Measurements from ENCODE around the gene CDC27. TPM values are rescaled to one million over a fixed set of nuclear protein-coding genes. Genes with fewer than 3 reads are reported as not detected.

CDC27 gene, protein sequence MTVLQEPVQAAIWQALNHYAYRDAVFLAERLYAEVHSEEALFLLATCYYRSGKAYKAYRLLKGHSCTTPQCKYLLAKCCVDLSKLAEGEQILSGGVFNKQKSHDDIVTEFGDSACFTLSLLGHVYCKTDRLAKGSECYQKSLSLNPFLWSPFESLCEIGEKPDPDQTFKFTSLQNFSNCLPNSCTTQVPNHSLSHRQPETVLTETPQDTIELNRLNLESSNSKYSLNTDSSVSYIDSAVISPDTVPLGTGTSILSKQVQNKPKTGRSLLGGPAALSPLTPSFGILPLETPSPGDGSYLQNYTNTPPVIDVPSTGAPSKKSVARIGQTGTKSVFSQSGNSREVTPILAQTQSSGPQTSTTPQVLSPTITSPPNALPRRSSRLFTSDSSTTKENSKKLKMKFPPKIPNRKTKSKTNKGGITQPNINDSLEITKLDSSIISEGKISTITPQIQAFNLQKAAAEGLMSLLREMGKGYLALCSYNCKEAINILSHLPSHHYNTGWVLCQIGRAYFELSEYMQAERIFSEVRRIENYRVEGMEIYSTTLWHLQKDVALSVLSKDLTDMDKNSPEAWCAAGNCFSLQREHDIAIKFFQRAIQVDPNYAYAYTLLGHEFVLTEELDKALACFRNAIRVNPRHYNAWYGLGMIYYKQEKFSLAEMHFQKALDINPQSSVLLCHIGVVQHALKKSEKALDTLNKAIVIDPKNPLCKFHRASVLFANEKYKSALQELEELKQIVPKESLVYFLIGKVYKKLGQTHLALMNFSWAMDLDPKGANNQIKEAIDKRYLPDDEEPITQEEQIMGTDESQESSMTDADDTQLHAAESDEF
- 10 to 100 TPM; 47.4 to 98.3 (median 67.2) TPM for total RNA-seq
- 10 to 100 TPM; 63.4 to 85.5 TPM for polyA plus RNA-seq
- total RNA-seq, result 62.1 reads per million, percentile 75 among the genes with 10 or more reads in this experiment

GRCh38 chr17:47188876-47189731 lies at the start of gene CDC27:
CDC27 (minus strand) TSS chr17:47189295; CDS start chr17:47189172, 123 bp downstream.
- ATAC-seq, result peak; percentile 97
- no peaks in the 10 kb centered on the region for H3K27me3 ChIP-seq (ENCODE audit: control insufficient read depth in 2 of 2, insufficient read depth in 2 of 2, low read length in 2 of 2)
- CTCF ChIA-PET, result interaction anchor here (0.7 to 1.8 kb wide), 2 partner anchors 12 to 502 kb away, joined by 4 read pairs; no protein-coding TSS in a partner anchor

GRCh38 chr17:47238321-47239010 lies 49.4 kb upstream of the CDC27 start:
- DNase-seq, result no peak
- POLR2A ChIA-PET, result no interaction called here

More at GRCh38 chr17:47188876-47189731, at the start of gene CDC27:
- DNase-seq, result peak; percentile 98 to 100 (median 99)
- Histone ChIP-seq H3K4me3 (ENCODE audit: low read length) (peak within 1 kb of the TSS; percentile 92), H3K4me1 (ENCODE audit: control insufficient read depth in 2 of 2, insufficient read depth in 2 of 2, low read length in 2 of 2) (peaks cover 9 to 31% of the 10 kb centered on the region in 2 donors), H3K27ac (ENCODE audit: low read depth, low read length) (peak within 1 kb of the TSS; percentile 95), H3K36me3 (ENCODE audit: control insufficient read depth in 2 of 3, insufficient read depth in 3 of 3, low read length in 3 of 3) (peaks cover 0 to 5% (median 0%) of the 10 kb centered on the region in 3 experiments), H3K9me3 (ENCODE audit: control insufficient read depth in 2 of 3, low read length in 3 of 3) (no peaks in the 10 kb centered on the region)
- Mint-ChIP-seq H3K36me3 (peaks cover 0 to 9% (median 4%) of the 10 kb centered on the region in 5 donors), H3K4me3 (peak within 1 kb of the TSS; percentile 89 to 97 (median 94)), H3K27me3 (no peaks in the 10 kb centered on the region), H3K4me1 (peaks cover 34 to 59% (median 41%) of the 10 kb centered on the region in 7 donors), H3K9me3 (no peaks in the 10 kb centered on the region), H3K27ac (peak within 1 kb of the TSS; percentile 48 to 96 (median 94))
- POLR2A ChIA-PET, result interaction anchor here (0.6 to 3.1 kb wide), 6 partner anchors 11 to 462 kb away, joined by 3 to 17 read pairs (median 4); partner anchors contain the start of gene KPNB1
- intact Hi-C loops (cut with micrococcal nuclease), result loop anchor here (1.0 to 5.0 kb wide), 6 partner anchors 16 to 460 kb away; partner anchors contain the start of gene KPNB1 (in 1 of the 2)

DNA sequence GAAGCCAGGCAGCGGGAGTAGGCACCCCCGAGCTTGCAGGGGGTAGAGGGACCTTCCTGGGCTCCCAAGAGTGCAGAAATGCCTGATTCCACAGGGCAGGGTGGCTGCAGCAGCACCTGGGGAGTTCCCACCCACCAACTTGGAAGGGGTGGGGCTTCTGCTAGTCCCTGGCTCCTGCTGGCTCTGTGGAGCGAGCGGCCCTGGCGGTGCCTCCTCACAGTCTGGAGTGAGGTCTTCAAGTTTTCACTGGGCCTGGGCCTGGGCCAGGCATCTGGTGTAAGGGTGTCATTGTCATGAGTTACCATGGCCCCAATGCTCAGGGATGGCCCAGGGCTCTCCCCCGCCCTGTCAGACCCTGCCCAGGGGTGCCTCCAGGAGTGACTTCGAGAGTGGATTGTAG lies 48.7 kb upstream of the CDC27 start:
- Mint-ChIP-seq H3K9me3 (peaks cover 0 to 2% (median 0%) of the 10 kb centered on the region in 11 donors), H3K4me3 (no peak overlapping the region), H3K36me3 (no peaks in the 10 kb centered on the region), H3K27me3 (peaks cover 0 to 13% (median 0%) of the 10 kb centered on the region in 5 donors), H3K27ac (no peak overlapping the region), H3K4me1 (peaks cover 0 to 10% (median 4%) of the 10 kb centered on the region in 7 donors)
- no peak overlapping the region for H3K27ac ChIP-seq (ENCODE audit: low read depth, low read length)
- no peaks in the 10 kb centered on the region for H3K36me3 ChIP-seq (ENCODE audit: control insufficient read depth in 2 of 3, insufficient read depth in 3 of 3, low read length in 3 of 3)
- POLR2A ChIA-PET, result no interaction called here
- DNase-seq, result no peak
- H3K9me3 ChIP-seq (ENCODE audit: control insufficient read depth in 2 of 3, low read length in 3 of 3), result no peaks in the 10 kb centered on the region
- H3K4me3 ChIP-seq (ENCODE audit: low read length), result no peak overlapping the region
- H3K4me1 ChIP-seq (ENCODE audit: control insufficient read depth in 2 of 2, insufficient read depth in 2 of 2, low read length in 2 of 2), result no peaks in the 10 kb centered on the region
- CTCF ChIA-PET, result no interaction called here
- ATAC-seq, result no peak
- no peaks in the 10 kb centered on the region for H3K27me3 ChIP-seq (ENCODE audit: control insufficient read depth in 2 of 2, insufficient read depth in 2 of 2, low read length in 2 of 2)
- intact Hi-C loops (cut with micrococcal nuclease), result no loop called here

More at GRCh38 chr17:47238321-47239010, 49.4 kb upstream of the CDC27 start:
- intact Hi-C loops (cut with micrococcal nuclease), result no loop called here
- Histone ChIP-seq H3K27ac (ENCODE audit: low read depth, low read length) (no peak overlapping the region), H3K27me3 (ENCODE audit: control insufficient read depth in 2 of 2, insufficient read depth in 2 of 2, low read length in 2 of 2) (no peaks in the 10 kb centered on the region), H3K4me3 (ENCODE audit: low read length) (no peak overlapping the region), H3K4me1 (ENCODE audit: control insufficient read depth in 2 of 2, insufficient read depth in 2 of 2, low read length in 2 of 2) (no peaks in the 10 kb centered on the region), H3K36me3 (ENCODE audit: control insufficient read depth in 2 of 3, insufficient read depth in 3 of 3, low read length in 3 of 3) (no peaks in the 10 kb centered on the region), H3K9me3 (ENCODE audit: control insufficient read depth in 2 of 3, low read length in 3 of 3) (no peaks in the 10 kb centered on the region)
- CTCF ChIA-PET, result no interaction called here
- H3K9me3 Mint-ChIP-seq, result peaks cover 0 to 2% (median 0%) of the 10 kb centered on the region in 11 donors
- H3K27me3 Mint-ChIP-seq, result peaks cover 0 to 15% (median 4%) of the 10 kb centered on the region in 5 donors
- no peak overlapping the region for H3K27ac Mint-ChIP-seq
- H3K36me3 Mint-ChIP-seq, result no peaks in the 10 kb centered on the region
- peaks cover 0 to 10% (median 4%) of the 10 kb centered on the region in 7 donors for H3K4me1 Mint-ChIP-seq
- no peak overlapping the region for H3K4me3 Mint-ChIP-seq
- ATAC-seq, result no peak

DNA sequence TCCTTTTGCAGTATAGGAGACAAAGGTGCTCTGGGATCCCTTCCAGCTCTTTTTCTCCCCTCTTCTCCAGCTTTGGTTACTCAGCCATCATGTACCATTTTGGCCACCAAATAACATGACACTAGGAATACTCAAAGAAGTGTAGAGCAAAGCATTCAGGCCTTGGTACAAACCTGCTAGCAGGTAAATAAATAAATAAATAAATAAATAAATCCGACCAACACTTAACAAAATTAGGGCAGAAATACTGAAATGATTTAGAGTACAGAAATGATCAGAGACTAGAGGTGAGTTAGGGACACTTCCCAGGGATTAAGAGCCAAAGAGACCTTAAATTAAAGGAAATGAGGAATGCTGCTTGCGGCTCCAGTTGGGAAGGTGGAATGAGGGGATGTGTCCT lies 46.8 kb upstream of the CDC27 start:
- H3K36me3 Mint-ChIP-seq, result no peaks in the 10 kb centered on the region
- H3K27ac ChIP-seq (ENCODE audit: low read depth, low read length), result no peak overlapping the region
- no peaks in the 10 kb centered on the region for H3K4me1 ChIP-seq (ENCODE audit: control insufficient read depth in 2 of 2, insufficient read depth in 2 of 2, low read length in 2 of 2)
- POLR2A ChIA-PET, result no interaction called here
- intact Hi-C loops (cut with micrococcal nuclease), result no loop called here
- no peak for ATAC-seq
- no peaks in the 10 kb centered on the region for H3K27me3 ChIP-seq (ENCODE audit: control insufficient read depth in 2 of 2, insufficient read depth in 2 of 2, low read length in 2 of 2)
- H3K27me3 Mint-ChIP-seq, result peaks cover 0 to 3% (median under 1%) of the 10 kb centered on the region in 5 donors
- no peak overlapping the region for H3K4me3 Mint-ChIP-seq
- H3K9me3 ChIP-seq (ENCODE audit: control insufficient read depth in 2 of 3, low read length in 3 of 3), result no peaks in the 10 kb centered on the region
- no peaks in the 10 kb centered on the region for H3K36me3 ChIP-seq (ENCODE audit: control insufficient read depth in 2 of 3, insufficient read depth in 3 of 3, low read length in 3 of 3)
- peaks cover 0 to 2% (median 0%) of the 10 kb centered on the region in 11 donors for H3K9me3 Mint-ChIP-seq
- peaks cover 0 to 10% (median 4%) of the 10 kb centered on the region in 7 donors for H3K4me1 Mint-ChIP-seq
- peak overlapping the region in 1 of 9 donors; percentile 26 for H3K27ac Mint-ChIP-seq
- DNase-seq, result no peak
- CTCF ChIA-PET, result no interaction called here
- H3K4me3 ChIP-seq (ENCODE audit: low read length), result no peak overlapping the region

DNA sequence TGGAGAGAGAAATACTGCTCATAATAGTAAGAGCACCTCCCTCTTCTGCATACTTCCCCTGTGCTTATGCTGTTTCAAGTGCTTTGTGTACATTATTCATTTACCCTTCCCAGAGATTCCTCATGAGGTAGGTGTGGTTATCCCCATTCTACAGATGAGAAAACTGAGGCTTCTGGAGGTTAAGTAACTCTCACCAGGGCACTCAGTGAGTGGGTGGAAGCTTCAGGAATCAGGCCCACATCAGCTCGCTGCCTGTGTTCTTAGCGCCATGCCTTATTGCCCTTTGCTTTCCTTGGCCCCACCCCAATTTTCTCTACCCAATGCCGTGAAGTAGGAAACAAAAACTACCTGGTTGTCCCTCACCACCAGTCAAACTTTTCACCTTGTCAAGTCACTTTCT lies 46.4 kb upstream of the CDC27 start:
- POLR2A ChIA-PET, result no interaction called here
- no peak overlapping the region for H3K27ac ChIP-seq (ENCODE audit: low read depth, low read length)
- peaks cover 0 to 12% (median 3%) of the 10 kb centered on the region in 7 donors for H3K4me1 Mint-ChIP-seq

More for the DNA sequence above, 46.4 kb upstream of the CDC27 start:
- H3K36me3 ChIP-seq (ENCODE audit: control insufficient read depth in 2 of 3, insufficient read depth in 3 of 3, low read length in 3 of 3), result no peaks in the 10 kb centered on the region
- Mint-ChIP-seq H3K27me3 (peaks cover 0 to 7% (median 4%) of the 10 kb centered on the region in 5 donors), H3K9me3 (peaks cover 0 to 2% (median 0%) of the 10 kb centered on the region in 11 donors), H3K27ac (no peak overlapping the region), H3K36me3 (no peaks in the 10 kb centered on the region), H3K4me3 (no peak overlapping the region)
- ATAC-seq (no peak), DNase-seq (no peak)
- H3K9me3 ChIP-seq (ENCODE audit: control insufficient read depth in 2 of 3, low read length in 3 of 3), result no peaks in the 10 kb centered on the region
- intact Hi-C loops (cut with micrococcal nuclease), result no loop called here
- CTCF ChIA-PET, result no interaction called here
- H3K4me1 ChIP-seq (ENCODE audit: control insufficient read depth in 2 of 2, insufficient read depth in 2 of 2, low read length in 2 of 2), result no peaks in the 10 kb centered on the region
- no peak overlapping the region for H3K4me3 ChIP-seq (ENCODE audit: low read length)
- H3K27me3 ChIP-seq (ENCODE audit: control insufficient read depth in 2 of 2, insufficient read depth in 2 of 2, low read length in 2 of 2), result no peaks in the 10 kb centered on the region
